ENCODE results near the gene RAB3D.

RAB3D gene

GRCh38 chr19:11295180-11295579, 44.3 kb downstream of the RAB3D start:
- no peak for FAIRE-seq

DNA sequence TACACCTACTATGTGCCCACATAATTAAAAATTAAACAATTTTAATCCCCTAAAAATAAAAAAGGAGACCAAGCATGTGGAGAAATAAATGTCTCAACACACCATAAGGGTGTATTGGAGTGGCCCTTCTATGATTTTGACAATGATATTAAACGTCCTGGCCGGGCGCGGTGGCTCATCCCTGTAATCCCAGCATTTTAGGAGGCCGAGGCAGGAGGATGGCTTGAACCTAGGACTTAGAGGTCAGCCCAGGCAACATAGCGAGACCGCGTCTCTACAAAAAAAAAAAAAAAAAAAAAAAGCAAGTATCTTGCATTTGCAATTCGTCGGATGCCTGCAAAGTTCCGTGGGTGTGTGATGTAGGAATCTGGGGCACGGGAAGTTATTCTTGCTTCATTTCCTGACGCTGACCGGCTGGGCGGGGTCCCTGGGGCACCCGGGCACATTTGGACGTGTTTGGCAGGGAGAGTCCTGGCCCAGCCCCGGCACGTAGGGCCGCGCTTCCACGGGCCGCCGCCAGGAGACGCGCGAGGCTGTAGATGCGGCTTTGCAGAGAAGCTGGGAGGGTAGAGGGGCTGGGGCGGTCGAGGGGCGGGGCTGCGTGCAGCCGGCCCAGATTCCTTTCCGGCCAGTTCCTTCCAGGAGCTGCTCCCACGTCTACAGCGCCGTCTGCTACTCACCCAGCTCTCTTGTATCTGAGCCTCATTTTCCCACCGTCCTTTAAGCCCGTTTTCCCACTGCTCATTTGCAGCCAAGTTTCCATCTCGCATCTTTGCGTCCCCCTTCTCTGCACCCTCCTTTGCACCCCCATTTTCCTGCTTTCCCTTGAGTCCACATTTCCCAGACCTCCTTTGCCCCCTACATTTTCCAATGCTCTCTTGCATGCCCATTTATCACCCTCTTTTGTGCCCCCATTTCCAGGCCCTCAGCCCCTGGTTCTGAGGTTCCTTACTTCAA, 45.7 kb downstream of the RAB3D start:
- FAIRE-seq: no peak

- FAIRE-seq: no peak
Measured at GRCh38 chr19:11291991-11292390, 47.5 kb downstream of the RAB3D start.

DNA sequence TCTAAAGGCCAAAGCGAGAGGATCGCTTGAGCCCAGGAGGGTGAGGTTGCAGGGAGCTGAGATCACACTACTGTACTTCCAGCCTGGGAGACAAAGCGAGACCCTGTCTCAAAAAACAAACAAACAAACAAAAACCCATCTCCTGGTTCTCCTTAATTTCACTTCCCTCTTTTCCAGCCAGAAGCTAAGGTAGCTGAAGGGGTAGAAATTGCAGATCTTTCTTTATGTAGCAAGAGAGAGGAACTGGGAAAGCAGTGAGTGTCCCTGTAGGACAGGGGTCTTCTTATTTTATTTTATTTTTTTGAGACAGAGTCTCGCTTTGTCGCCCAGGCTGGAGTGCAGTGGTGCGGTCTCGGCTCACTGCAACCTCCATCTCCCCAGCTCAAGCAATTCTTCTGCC, 48.0 kb downstream of the RAB3D start:
- no peak for FAIRE-seq

DNA sequence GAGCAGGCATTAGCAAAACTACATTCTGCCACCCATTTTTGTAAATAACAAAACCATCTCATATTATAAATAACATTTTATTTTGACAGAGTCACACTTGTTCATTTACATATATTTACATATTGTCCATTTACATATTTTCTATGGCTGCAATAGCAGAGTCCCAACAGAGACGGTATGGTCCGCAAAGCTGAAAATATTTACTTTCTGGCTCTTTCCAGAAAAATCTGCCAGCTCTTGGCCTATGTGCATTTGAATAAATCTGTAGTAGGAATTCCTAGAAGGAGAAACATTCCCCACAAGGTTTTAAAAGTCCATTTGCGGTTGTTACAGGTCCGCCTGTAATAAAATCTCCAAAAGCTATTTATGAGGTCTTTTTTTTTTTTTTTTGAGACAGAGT, 49.2 kb downstream of the RAB3D start:
- no peak for FAIRE-seq

DNA sequence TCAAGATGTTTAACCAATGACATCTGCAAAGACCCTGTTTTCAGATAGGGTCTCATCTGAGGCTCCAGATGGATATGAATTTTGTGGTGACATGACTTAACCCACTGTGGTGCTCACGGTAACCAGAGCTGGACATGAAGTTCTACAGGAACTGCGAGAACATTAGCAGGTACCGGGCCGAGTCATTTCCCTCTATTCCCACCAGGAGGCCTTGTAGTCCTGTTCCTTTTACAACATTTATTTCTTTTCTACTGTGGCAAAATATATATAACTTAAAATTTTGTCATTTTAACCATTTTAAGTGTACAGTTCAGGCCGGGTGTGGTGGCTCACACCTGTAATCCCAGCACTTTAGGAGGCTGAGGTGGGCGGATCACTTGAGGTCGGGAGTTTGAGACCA, 51.1 kb downstream of the RAB3D start:
- FAIRE-seq: no peak

GRCh38 chr19:11286312-11286974, 53.0 kb downstream of the RAB3D start:
- FAIRE-seq: no peak

- FAIRE-seq: no peak
Measured at GRCh38 chr19:11284515-11284914, 54.9 kb downstream of the RAB3D start.

DNA sequence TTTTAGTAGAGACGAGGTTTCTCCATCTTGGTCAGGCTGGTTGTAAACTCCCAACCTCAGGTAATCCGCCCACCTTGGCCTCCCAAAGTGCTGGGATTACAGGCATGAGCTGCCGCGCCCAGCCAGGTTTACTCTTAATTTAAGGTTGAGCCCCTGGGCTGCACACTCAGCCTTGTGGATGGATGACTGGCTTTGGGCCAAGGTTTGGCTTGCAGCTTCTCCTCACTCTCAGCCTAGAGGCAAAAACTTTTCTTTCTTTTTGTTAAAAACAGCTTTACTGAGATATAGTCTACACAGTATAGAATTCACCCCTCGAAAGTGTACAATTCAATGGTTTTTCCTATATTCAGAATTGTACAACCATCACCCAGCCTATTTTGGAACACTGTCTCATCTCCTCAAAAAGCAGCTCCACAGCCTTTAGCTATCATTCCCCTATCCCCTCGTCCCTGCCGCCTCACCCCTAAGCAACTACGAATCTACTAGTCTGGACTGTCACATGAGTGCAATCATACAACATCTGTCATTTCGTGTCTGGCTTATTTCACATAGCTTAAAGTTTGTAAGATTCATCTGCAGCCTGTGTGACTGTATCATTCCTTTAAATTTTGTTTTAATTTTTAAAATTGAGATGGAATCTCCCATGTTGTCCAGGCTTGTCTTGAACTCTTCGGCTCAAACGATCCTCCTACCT, 58.0 kb downstream of the RAB3D start:
- no peak for FAIRE-seq

- no peak for FAIRE-seq
Measured at GRCh38 chr19:11279505-11280236, 59.8 kb downstream of the RAB3D start.

GRCh38 chr19:11278670-11279069, 60.8 kb downstream of the RAB3D start:
- FAIRE-seq: no peak

- no peak for FAIRE-seq
Measured at GRCh38 chr19:11274533-11275086, 64.8 kb downstream of the RAB3D start.

DNA sequence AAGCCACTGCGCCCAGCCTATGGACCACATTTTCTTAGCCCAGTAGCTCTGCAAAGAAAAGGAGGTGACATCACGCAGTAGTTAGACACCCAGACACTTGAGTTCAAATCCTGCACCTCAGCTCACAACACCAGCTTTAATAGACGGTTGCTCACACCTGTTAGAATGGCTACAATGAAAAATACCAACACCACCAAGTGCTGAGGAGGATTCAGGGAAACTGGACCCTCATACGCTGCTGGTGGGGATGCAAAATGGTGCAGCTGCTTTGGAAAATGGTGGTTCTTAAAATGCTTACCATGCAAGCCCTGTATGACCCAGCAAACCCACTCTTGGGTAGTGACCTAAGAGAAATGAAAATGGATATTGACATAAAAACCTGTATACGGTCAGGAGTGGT, 65.5 kb downstream of the RAB3D start:
- FAIRE-seq: no peak

GRCh38 chr19:11273296-11273695, 66.2 kb downstream of the RAB3D start:
- no peak for FAIRE-seq
